ENCODE data around the gene NPC1.
A peak's percentile ranks its signal among the peaks of the same experiment; 100 is the strongest.
"Not testable (repeated sequence)": the region's sequence is repeated elsewhere in the genome, so short reads cannot be mapped to it uniquely, and the experiment has no call there.

Gene NPC1

GRCh38 chr18:23523429-23524212, 62.7 kb downstream of the NPC1 start:
- DNase-seq (ENCODE audit: low read depth in 2 of 2): no peak

DNA sequence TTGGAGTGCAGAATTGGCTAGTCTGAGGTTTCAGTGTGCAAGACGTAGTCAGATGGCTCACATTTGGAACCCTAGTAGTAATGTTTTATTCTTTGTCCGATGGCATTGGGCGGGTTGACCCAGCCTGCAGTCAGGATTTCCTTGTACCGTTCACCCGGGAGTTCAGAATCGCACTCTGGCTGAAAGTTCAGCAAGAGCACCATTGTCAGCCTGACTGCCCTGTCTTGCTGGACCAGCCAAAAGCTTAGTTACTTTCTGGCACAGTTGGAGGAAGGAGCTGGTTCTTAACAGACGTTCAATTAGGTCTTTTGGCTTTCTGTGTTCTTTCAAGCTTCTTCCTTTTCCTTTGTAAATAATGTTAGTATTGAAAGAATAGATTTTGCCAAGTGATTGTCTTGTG, 64.4 kb downstream of the NPC1 start:
- DNase-seq (ENCODE audit: low read depth in 2 of 2): no peak

- no peak for DNase-seq (ENCODE audit: low read depth in 2 of 2)
Measured at GRCh38 chr18:23521271-23521670, 65.0 kb downstream of the NPC1 start.

- DNase-seq (ENCODE audit: low read depth in 2 of 2): no peak
Measured at GRCh38 chr18:23519734-23520133, 66.6 kb downstream of the NPC1 start.

GRCh38 chr18:23515911-23516546, 70.3 kb downstream of the NPC1 start:
- peak; percentile 43 to 46 for DNase-seq (ENCODE audit: low read depth in 2 of 2)

GRCh38 chr18:23512641-23513040, 73.7 kb downstream of the NPC1 start:
- no peak for DNase-seq (ENCODE audit: low read depth in 2 of 2)

DNA sequence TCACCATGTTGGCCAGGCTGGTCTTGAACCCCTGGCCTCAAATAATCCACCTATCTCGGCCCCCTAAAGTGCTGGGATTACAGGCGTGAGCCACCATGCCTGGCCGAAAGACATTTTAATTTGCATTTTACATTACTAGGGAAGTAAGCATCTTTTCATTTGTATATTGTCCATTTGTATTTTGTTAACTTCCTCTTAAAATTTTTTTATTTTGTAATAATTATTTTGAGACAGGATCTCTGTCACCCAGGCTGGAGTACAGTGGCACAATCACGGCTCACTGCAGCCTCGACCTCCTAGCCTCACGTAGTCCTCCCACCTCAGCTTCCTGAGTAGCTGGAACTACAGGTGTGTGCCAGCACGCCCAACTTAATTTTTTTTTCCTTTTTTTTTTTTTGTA, 74.1 kb downstream of the NPC1 start:
- DNase-seq (ENCODE audit: low read depth in 2 of 2): not testable (repeated sequence)

DNA sequence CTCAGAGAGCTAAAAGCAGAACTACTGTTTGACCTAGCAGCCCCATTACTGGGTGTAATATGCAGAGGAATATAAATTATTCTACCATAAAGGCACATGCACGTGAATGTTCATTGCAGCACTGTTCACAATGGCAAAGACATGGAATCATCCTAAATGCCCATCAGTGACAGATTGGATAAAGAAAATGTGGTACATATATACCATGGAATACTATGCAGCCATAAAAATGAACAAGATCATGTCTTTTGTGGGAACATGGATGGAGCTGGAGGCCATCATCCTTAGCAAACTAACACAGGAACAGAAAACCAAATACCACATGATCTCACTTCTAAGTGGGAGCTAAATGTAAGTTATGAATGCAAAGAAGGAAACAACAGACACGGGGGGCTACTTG, 75.4 kb downstream of the NPC1 start:
- DNase-seq (ENCODE audit: low read depth in 2 of 2): not testable (repeated sequence)

GRCh38 chr18:23506393-23506792, 79.9 kb downstream of the NPC1 start:
- DNase-seq (ENCODE audit: low read depth in 2 of 2): no peak

GRCh38 chr18:23504720-23505119, 81.6 kb downstream of the NPC1 start:
- no peak for DNase-seq (ENCODE audit: low read depth in 2 of 2)

DNA sequence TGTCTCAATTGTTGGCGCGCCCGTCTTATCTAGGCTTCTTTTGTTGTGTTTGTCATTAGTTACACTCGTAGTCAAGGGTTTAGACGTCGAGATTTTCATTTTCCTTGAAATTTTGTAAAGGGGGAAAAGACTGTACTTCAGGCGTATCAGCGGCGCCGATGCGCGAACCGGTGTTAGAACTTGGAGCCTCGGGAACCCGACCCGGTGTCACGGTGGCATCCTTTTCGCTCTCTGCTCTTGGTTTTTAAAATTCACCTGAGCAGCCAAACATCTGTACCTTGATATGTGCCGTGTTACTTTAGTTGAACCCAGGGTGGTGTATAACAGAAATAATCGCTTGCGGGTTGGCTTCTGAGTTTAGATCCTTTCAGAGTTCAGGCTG, 82.4 kb downstream of the NPC1 start:
- no peak for DNase-seq (ENCODE audit: low read depth in 2 of 2)

DNA sequence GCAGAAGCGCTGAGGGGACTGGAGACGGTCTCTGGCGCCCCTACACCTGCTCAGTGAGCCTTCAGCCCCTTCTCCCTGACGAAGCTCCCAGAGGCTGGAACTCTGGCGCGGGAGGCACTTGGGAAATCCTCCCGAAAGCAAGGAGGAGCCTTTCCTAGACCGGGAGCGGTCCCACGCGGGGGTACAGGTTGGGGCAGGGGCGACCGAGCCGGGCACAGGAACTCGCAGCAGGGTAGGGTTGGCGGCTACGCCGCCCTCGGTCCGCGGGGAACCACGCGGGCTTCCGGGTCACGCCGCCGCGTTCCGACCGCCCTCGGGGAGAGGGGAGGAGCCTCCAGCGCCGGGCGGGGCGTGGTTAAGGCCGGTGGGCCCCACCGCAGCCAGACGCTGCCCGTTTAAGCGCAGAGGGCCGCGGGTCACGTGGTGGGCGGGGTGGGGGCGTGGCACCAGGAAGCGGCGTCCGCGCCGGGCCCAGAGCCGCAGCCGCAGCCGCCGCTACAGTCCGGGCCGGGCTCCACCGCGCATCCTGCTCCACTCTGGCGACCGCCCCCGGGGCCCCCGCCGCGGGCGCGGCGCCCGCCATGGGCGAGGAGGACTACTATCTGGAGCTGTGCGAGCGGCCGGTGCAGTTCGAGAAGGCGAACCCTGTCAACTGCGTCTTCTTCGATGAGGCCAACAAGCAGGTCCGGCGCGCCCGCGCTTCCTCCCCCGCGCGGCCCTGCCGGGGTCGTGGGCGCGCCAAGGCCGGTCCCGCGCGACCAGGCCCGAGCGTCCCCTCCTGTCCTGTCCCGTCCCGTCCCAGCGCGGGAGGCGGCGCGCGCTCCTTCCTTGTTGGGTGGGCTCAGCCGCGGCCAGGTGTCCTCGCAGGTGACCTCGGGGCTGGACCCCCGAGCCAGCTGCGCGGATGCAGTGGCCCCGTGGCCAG, 83.0 kb downstream of the NPC1 start, which contains the start of gene RMC1:
TSS of gene RMC1 (plus strand) at position 474 of the 925 bp plus-strand sequence. CDS start at position 582, 108 bp downstream.
- peak; percentile 95 to 99 for DNase-seq (ENCODE audit: low read depth in 2 of 2)

GRCh38 chr18:23502516-23503037, 83.7 kb downstream of the NPC1 start:
- DNase-seq (ENCODE audit: low read depth in 2 of 2): no peak

DNA sequence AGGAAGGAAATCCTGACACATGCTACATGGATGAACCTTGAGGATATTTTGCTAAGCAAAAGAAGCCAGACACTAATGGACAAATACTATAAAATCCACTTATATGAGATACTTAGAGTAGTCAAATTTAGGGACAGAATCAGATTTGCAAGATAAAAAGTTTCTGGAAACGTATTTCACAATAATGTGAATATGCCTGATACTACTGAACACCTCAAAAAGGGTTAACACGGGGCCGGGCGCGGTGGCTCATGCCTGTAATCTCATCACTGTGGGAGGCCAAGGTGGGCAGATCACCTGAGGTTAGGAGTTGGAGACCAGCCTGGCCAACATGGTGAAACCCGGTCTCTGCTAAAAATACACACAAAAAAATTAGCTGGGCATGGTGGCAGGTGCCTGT, 84.7 kb downstream of the NPC1 start:
- DNase-seq (ENCODE audit: low read depth in 2 of 2): no peak

- DNase-seq (ENCODE audit: low read depth in 2 of 2): no peak
Measured at GRCh38 chr18:23499291-23499781, 87.0 kb downstream of the NPC1 start.

GRCh38 chr18:23498877-23499276, 87.4 kb downstream of the NPC1 start:
- DNase-seq (ENCODE audit: low read depth in 2 of 2): peak; percentile 33 to 37

- no peak for DNase-seq (ENCODE audit: low read depth in 2 of 2)
Measured at GRCh38 chr18:23498117-23498516, 88.2 kb downstream of the NPC1 start.

DNA sequence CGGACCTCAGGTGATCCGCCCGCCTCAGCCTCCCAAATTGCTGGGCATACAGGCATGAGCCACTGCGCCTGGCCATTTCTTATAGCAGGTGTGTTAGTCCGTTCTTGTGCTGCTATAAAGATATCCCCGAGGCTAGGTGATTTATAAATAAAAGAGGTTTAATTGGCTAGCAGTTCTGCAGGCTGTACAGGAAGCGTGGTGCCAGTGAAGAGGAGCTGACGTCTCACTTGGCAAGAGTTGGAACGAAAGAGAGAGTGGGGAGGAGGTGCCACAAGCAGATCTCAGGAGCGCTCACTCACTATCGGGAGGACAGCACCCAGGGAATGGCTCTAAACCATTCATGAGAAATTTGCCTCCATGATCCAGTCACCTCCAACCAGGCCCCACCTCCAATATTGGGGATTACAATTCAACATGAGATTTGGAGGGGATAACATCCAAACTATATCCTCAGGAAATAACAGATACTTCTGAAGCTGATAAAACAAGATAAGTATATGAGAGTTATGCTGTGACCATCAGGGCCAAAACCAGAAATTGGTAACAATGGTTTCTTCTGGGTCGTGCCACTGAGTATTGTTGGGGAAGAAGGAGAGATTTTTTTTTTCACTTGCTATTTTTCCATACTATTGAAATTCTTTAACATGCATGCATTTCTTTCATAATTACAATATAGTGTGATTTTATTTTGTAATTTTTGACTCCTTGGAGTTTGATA, 90.4 kb downstream of the NPC1 start:
- DNase-seq (ENCODE audit: low read depth in 2 of 2): no peak

DNA sequence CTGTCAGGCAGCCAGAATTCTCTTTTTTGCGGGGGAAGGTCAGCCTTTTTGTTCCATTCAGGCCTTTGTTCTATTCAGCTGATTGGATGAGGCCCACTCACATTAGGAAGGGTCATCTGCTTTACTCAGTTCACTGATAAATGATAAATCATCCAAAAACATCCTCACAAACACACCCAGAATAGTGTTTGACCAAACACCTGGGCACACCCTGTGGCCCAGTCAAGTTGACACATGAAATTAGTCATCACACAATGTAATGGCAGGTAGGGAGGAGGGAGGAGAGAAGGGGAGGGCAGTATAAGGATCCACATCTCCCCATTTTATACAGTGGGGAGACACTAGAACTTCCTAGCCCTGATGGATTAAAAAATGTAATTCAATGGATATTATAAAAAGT, 91.3 kb downstream of the NPC1 start:
- no peak for DNase-seq (ENCODE audit: low read depth in 2 of 2)

GRCh38 chr18:23493654-23494053, 92.7 kb downstream of the NPC1 start:
- DNase-seq (ENCODE audit: low read depth in 2 of 2): no peak

DNA sequence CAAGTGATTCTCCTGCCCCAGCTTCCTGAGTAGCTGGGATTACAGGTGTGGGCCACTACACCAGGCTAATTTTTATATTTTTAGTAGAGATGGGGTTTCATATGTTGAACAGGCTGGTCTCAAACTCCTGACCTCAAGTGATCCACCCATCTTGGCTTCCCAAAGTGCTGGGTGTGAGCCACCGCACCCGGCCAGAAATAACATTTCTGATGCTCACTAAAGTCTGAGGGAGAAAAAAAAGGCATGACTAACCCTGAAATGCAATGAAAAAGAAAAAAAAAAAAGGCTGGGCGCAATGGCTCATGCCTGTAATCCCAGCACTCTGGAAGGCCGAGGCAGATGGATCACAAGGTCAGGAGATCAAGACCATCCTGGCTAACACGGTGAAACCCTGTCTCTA, 96.7 kb downstream of the NPC1 start:
- DNase-seq (ENCODE audit: low read depth in 2 of 2): not testable (repeated sequence)

Data from stimulated activated CD4-positive, alpha-beta T cell treated with anti-CD3 and anti-CD28 coated beads, Interleukin-1b, Interleukin-23, amount 100 ng/mL, for 1 hour (primary cell).